BLaER1 (cell line): ENCODE data around the gene PPP1R1A.

Experiments
- H3K27ac ChIP-seq: shearing (Covaris generic); formaldehyde crosslinking; 2 replicates; pipeline ENCODE4 v1.8.1; 2022
- H3K27me3 ChIP-seq: shearing (Covaris generic); formaldehyde crosslinking; 2 replicates; pipeline ENCODE4 v1.8.1; 2022
- H3K36me3 ChIP-seq: shearing (Covaris generic); formaldehyde crosslinking; 2 replicates; pipeline ENCODE4 v1.8.1; 2022
- H3K4me1 ChIP-seq: shearing (Covaris generic); formaldehyde crosslinking; 2 replicates; pipeline ENCODE4 v1.8.1; 2022
- H3K4me2 ChIP-seq: shearing (Covaris generic); formaldehyde crosslinking; 2 replicates; pipeline ENCODE4 v1.8.1; 2022
- H3K4me3 ChIP-seq: shearing (Covaris generic); formaldehyde crosslinking; 2 replicates; pipeline ENCODE4 v1.8.1; 2022
- H3K9ac ChIP-seq: shearing (Covaris generic); formaldehyde crosslinking; 2 replicates; pipeline ENCODE4 v1.8.1; 2022
- H3K9me3 ChIP-seq: shearing (Covaris generic); formaldehyde crosslinking; 2 replicates; pipeline ENCODE4 v1.8.1; 2022
- H4K20me1 ChIP-seq: shearing (Covaris generic); formaldehyde crosslinking; 2 replicates; pipeline ENCODE4 v1.8.1; 2022
- Cebpa-rat ChIP-seq: shearing (Covaris generic); IDR thresholded peaks from 2 replicates; pipeline ENCODE4 v1.8.1; 2022

PPP1R1A gene, protein sequence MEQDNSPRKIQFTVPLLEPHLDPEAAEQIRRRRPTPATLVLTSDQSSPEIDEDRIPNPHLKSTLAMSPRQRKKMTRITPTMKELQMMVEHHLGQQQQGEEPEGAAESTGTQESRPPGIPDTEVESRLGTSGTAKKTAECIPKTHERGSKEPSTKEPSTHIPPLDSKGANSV

DNA sequence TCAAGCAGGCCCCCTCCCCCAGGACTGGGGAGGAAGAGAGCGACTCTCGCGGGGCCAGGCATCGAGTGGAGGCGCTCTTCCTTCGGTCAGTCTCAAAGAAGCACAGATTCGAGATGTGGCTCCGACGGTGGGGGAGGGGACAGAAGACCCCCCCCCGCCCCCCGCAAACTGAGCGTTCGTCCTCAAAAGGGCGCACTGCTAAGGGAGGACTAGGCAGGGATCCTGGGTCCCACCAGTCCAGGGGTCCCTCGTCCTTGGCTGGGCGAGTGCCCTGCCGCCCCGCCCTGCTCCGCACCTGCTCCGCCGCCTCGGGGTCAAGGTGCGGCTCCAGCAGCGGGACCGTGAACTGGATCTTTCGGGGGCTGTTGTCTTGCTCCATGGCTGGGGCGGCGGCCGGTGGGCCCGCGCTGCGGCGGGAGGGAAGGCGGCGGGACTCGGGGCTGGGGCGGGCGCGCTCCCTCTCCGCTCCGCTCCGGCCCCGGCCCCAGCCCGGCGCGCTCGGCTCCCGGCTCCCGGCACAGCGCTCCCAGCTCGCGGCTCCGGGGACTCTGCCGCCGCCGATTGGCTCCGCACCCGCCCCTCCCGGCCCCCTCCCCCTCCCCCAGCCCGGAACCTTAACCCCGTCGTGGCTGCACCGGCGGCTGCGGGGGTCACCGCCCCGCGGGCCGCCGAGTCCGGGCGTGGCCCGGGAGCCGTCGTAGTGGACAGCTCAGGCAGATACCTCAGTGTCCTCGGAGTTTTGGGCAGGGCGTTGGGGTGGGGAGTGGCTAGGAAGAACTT is at the start of gene PPP1R1A:
TSS of gene PPP1R1A (minus strand) at position 550 of the 780 bp plus-strand sequence. CDS start at position 379, 171 bp downstream.
- Histone ChIP-seq H3K27ac (no peak within 1 kb of the TSS), H3K9me3 (no peaks in the 10 kb centered on the region), H3K4me3 (peak within 1 kb of the TSS; percentile 63), H3K9ac (no peak within 1 kb of the TSS), H3K36me3 (no peaks in the 10 kb centered on the region), H3K4me2 (peak within 1 kb of the TSS; percentile 88), H3K27me3 (peaks cover 47% of the 10 kb centered on the region), H3K4me1 (peaks cover 6% of the 10 kb centered on the region; the same call in 1 of the 2 replicates), H4K20me1 (peaks cover 17% of the 10 kb centered on the region; the same call in 1 of the 2 replicates)
- no peak for TF ChIP-seq Cebpa-rat

DNA sequence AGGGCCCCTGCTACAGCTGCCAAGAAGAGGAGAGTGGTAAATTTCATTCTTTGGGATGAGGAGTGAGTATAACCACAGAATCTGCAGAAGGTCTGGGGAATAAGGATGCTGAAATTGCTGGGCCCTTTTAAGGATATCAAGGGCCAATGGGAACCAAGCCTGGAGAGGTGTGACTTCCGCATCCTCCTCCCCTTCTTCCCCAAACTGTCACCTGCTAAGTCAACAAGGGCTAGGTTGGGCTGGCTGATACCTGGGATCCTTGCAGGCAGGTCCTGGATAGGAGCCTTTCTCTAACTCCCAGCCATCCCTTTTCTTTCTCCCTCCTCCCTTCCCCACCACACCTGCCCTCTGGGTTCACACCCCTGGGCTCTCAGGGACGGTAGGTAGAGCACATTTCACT is 46.3 kb upstream of the PPP1R1A start, which contains the start of gene LACRT:
TSS of gene LACRT (minus strand) at position 101 of the 400 bp plus-strand sequence. CDS start at position 47, 54 bp downstream.
- 0 out of 2 replicates have a peak, but pooled peaks cover 2% of the 10 kb centered on the region for H3K4me1 ChIP-seq
- H3K27me3 ChIP-seq = no peaks in the 10 kb centered on the region
- H3K9me3 ChIP-seq = no peaks in the 10 kb centered on the region
- no peak within 1 kb of the TSS for H3K4me3 ChIP-seq
- no peak within 1 kb of the TSS for H3K9ac ChIP-seq
- no peaks in the 10 kb centered on the region for H4K20me1 ChIP-seq
- no peak within 1 kb of the TSS for H3K4me2 ChIP-seq
- no peak for TF ChIP-seq Cebpa-rat
- H3K27ac ChIP-seq = no peak within 1 kb of the TSS
- H3K36me3 ChIP-seq = no peaks in the 10 kb centered on the region

DNA sequence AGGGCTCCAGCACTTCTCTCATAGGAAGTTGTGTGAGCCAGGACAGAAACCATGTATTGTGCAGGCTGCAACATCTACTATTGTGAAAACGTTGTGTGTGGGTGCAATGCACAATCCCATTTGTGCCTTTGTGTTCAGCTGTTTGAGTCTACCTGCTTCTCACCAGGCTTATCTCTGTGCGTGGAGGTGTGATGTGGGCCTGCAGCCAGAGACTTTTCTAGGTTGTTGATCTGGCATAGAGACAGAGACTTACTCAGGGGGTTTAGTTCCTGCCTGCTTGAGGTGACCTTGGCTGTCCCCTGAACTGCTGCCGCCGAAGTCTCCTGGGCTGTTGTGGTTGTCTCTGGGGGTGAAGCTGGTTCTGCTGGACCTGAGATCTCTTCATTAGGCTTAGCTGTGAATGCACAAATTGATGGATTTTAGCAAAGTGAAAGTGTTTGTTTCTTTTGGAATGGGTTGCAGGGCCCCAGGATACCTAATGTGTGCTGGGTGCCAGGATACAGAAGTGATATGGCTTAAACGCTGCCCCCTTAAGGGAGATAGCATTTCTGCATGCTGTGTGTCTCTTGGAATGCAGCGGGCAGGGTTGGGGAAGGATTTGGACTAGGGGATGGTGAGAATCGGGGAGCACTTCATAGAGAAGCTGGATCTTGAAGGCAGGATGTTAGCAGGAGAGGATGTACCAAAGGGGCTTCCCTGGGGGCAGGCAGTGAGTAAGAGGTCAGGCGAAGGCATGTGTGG is 43.7 kb upstream of the PPP1R1A start:
- no peak overlapping the region for H3K4me2 ChIP-seq
- no peaks in the 10 kb centered on the region for H3K4me1 ChIP-seq
- H3K4me3 ChIP-seq = no peak overlapping the region
- H3K27ac ChIP-seq = no peak overlapping the region
- H3K9ac ChIP-seq = no peak overlapping the region
- no peaks in the 10 kb centered on the region for H4K20me1 ChIP-seq
- H3K36me3 ChIP-seq = no peaks in the 10 kb centered on the region
- no peaks in the 10 kb centered on the region for H3K27me3 ChIP-seq
- no peak for TF ChIP-seq Cebpa-rat
- peaks cover 18% of the 10 kb centered on the region for H3K9me3 ChIP-seq

DNA sequence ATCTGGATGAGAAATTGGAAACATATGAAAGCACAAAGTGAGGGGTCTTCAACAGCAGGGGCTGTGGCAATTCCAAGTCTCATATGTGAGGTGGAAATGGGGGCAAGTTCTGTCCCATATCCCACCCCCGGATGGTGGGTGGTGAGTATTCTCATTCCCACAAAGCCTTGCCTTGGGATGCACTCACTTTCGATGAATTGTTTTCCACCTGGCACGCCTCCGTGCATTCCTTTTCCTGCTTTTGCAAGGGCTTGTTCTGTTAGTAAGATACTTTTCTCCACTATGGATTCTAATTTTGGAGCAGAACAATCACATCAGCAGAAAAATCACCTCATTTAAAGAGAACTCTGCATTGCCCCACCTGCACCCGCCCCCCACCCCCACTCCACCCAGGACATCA is 43.1 kb upstream of the PPP1R1A start:
- TF ChIP-seq Cebpa-rat = no peak
- Histone ChIP-seq H3K9ac (no peak overlapping the region), H3K36me3 (no peaks in the 10 kb centered on the region), H3K4me2 (no peak overlapping the region), H4K20me1 (no peaks in the 10 kb centered on the region), H3K9me3 (peaks cover 24% of the 10 kb centered on the region), H3K4me3 (no peak overlapping the region), H3K4me1 (no peaks in the 10 kb centered on the region), H3K27ac (no peak overlapping the region), H3K27me3 (no peaks in the 10 kb centered on the region)

DNA sequence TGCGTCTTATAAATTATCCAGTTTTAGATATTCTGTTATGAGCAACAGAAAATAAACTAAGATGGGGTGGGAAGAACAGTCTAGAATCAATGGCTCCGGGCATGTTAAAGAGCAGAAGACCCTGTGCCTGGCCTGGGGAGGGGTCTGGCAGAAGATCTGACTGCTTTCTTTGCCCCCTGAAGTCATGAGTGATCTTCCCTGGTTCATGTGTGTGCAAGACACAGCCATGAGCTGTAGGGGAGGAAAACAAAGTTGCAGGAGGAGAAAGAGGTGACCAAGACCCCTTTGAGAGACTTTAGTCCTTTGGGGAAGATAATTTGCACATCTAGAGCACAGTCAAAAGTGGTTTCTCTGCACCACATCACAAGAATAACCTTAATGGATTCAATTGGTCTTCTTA is 41.5 kb upstream of the PPP1R1A start:
- Histone ChIP-seq H3K4me3 (no peak overlapping the region), H4K20me1 (no peaks in the 10 kb centered on the region), H3K4me1 (no peaks in the 10 kb centered on the region), H3K9ac (no peak overlapping the region), H3K36me3 (no peaks in the 10 kb centered on the region), H3K27me3 (no peaks in the 10 kb centered on the region), H3K27ac (no peak overlapping the region), H3K9me3 (peaks cover 38% of the 10 kb centered on the region), H3K4me2 (no peak overlapping the region)
- no peak for TF ChIP-seq Cebpa-rat

DNA sequence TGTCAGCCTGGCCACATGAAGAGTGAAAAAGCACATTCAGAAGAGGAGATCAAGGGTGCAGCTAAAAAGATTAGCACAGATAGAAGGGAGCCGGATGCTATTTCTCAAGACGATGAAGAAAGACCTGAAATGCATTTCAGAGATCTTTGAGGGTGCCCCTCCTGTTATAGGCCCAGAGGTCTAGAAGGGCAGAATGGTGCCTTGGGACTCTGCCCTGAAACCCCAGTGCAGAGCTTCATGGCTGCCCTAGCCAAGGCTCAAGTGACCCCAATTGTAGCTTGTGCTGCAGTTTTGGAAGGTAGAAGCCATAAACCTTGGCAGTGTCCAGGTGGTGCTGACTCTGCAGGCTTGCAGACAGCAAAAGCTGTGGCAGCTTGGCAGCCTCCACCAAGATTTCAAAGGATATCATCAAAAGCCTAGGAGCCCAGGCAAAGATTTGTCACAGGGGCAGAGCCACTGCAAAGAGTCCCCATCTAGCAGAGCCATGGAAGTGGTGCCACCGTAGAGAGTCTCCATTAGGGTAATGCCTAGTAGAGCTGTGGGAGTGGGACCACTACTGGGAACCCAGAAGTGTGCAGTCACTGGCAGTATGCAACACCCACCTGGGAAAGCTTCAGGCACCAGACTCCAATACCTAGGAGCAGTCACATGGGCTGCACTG is 39.9 kb upstream of the PPP1R1A start:
- Histone ChIP-seq H3K4me3 (no peak overlapping the region), H3K27me3 (no peaks in the 10 kb centered on the region), H3K27ac (no peak overlapping the region), H3K4me1 (no peaks in the 10 kb centered on the region), H3K9me3 (peaks cover 39% of the 10 kb centered on the region), H3K9ac (no peak overlapping the region), H3K4me2 (no peak overlapping the region), H3K36me3 (no peaks in the 10 kb centered on the region), H4K20me1 (no peaks in the 10 kb centered on the region)
- TF ChIP-seq Cebpa-rat = no peak

DNA sequence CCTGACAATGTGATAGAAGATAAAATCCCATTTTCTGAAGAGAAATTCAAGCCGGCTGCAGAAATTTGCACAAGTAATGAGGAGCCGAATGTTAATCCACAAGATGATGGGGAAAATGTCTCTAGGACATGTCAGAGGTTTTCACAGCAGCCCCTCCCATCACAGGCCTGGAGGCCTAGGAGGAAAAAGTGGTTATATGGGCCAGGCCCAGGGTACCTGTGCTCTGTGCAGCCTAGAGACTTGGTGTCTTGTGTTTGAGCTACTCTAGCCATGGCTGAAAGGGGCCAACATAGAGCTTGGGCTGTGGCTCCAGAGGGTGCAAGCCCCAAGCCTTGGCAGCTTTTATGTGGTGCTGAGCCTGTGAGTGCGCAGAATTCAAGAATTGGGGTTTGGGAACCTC is 38.8 kb upstream of the PPP1R1A start:
- Histone ChIP-seq H3K4me3 (peak overlapping the region; percentile 11; the same call in 1 of the 2 replicates), H3K27ac (no peak overlapping the region), H3K36me3 (no peaks in the 10 kb centered on the region), H3K9ac (no peak overlapping the region), H3K4me1 (no peaks in the 10 kb centered on the region), H3K4me2 (no peak overlapping the region), H3K27me3 (no peaks in the 10 kb centered on the region), H3K9me3 (peaks cover 39% of the 10 kb centered on the region), H4K20me1 (no peaks in the 10 kb centered on the region)
- TF ChIP-seq Cebpa-rat = no peak

DNA sequence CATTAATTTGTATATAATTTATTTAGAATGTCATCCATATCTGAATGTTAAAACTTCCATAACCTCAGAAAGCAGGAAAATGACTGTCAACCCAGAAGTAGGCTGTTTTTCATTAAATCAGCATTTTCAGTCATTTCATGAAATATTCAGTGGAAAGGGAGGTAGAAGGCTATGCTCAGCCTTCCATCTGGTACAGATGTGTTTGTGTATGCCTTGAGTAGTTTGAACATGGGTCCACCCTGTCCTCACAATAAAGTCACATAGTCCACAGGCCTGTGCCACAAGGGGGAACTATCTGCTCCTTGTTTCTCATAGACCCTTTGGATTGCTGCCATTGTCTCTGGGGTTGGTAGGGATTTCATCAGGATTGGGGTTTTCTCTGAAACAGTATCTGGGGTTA is 37.1 kb upstream of the PPP1R1A start:
- no peaks in the 10 kb centered on the region for H3K4me1 ChIP-seq
- no peak for TF ChIP-seq Cebpa-rat
- H3K27me3 ChIP-seq = no peaks in the 10 kb centered on the region
- no peaks in the 10 kb centered on the region for H3K36me3 ChIP-seq
- no peak overlapping the region for H3K27ac ChIP-seq
- no peak overlapping the region for H3K4me2 ChIP-seq
- H3K9ac ChIP-seq = no peak overlapping the region
- no peak overlapping the region for H3K4me3 ChIP-seq
- peaks cover 39% of the 10 kb centered on the region for H3K9me3 ChIP-seq
- H4K20me1 ChIP-seq = no peaks in the 10 kb centered on the region

DNA sequence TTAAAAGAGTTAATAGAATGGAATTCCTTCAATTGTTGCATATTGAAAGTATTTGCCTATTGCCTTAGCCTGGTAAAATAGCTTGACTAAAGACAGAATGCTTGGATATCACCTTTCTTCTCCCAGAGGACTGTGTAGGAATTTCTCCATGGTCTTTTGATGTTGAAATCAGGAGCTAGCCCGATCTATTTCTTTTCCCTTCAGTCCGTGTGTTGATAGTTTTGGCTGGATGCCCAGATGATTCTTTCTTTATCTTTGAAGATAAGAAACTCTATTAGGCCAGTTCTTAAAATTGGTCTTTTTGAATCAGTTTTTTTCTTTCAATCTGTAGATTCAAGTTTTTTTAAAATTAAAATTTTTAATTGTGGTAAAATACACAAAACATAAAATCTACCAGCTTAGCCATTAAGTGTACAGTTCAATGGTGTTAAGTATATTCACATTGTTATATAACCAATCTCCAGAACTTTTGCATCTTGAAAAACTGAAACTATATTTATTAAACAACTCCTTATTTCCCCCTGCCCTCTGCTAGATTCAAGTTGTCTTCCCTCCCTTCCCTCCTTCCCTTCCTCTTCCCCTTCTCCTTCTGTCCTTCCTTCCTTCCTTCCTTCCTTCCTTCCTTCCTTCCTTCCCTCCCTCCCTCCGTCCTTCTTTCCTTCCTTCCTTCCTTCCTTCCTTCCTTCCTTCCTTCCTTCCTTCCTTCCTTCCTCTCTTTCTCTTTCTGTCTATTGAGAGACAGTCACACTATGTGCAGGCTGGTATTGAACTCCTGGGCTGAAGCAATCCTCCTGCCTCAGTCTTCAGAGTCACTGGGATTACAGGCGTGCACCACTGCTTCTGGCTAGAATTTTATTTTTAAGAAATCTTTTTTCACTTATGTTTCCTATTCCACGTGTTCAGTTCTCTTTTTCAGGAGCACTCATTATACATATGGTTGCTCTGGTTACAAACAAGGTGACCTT is 36.1 kb upstream of the PPP1R1A start:
- H3K4me2 ChIP-seq = no peak overlapping the region
- no peaks in the 10 kb centered on the region for H3K4me1 ChIP-seq
- no peak for TF ChIP-seq Cebpa-rat
- no peaks in the 10 kb centered on the region for H4K20me1 ChIP-seq
- no peaks in the 10 kb centered on the region for H3K27me3 ChIP-seq
- H3K27ac ChIP-seq = no peak overlapping the region
- no peak overlapping the region for H3K4me3 ChIP-seq
- H3K9me3 ChIP-seq = peaks cover 39% of the 10 kb centered on the region
- no peak overlapping the region for H3K9ac ChIP-seq
- no peaks in the 10 kb centered on the region for H3K36me3 ChIP-seq
